Cardiac muscle cell (in vitro differentiated cells and primary cell): ENCODE data around the gene EYA2. TPM values are rescaled to one million over a fixed set of nuclear protein-coding genes. Genes with fewer than 3 reads are reported as not detected.

Experiments
- DNase-seq, 2 donors: peaks; one replicate each; pipeline versions ENCODE4 v3.0.0 to v3.0.0-alpha.2; 2010 to 2017; ENCODE audit warnings: low read depth in 1 of 2, low spot score in 1 of 2
- H3K27ac ChIP-seq: fragments of 200-600 bp; sonication (generic); 2 replicates; pipeline ENCODE4 v1.5.1; 2016
- H3K27me3 ChIP-seq: fragments of 200-600 bp; sonication (generic); 2 replicates; pipeline ENCODE4 v1.6.0; 2016; ENCODE audit warnings: control low read depth
- H3K36me3 ChIP-seq: fragments of 200-600 bp; sonication (generic); 2 replicates; pipeline ENCODE4 v1.5.1; 2016; ENCODE audit warnings: control low read depth
- H3K4me1 ChIP-seq: fragments of 200-600 bp; sonication (generic); 2 replicates; pipeline ENCODE4 v1.8.1; 2017; ENCODE audit warnings: low read depth, mild to moderate bottlenecking, mixed run types
- H3K4me3 ChIP-seq: fragments of 200-600 bp; sonication (generic); 2 replicates; pipeline ENCODE4 v1.5.1; 2016; ENCODE audit warnings: mild to moderate bottlenecking
- H3K9me3 ChIP-seq: fragments of 200-600 bp; sonication (generic); 2 replicates; pipeline ENCODE4 v1.5.1; 2017; ENCODE audit warnings: low read depth, mild to moderate bottlenecking, control low read depth
- polyA plus RNA-seq: library from polyadenylated mRNA; unstranded; fragments of >200 nt; fragmentation: Nextera tagmentation; extraction: Ambion mirVana; gene quantifications from 2 replicates; pipeline ENCODE4 v1.2.1, GENCODE V29; 2016
- total RNA-seq: library from RNA; depleted of rRNA; stranded (reverse); fragments of >200 nt; gene quantifications from 2 replicates; pipeline ENCODE4 v1.2.3, GENCODE V29; 2016
- TF ChIP-seq, protein P1 (sequence below): IDR thresholded peaks from 2 replicates; pipeline ENCODE4 v1.5.1; 2012; ENCODE audit warnings: low read depth, mild to moderate bottlenecking, low read length

EYA2 gene
- total and polyA plus RNA-seq, 2 experiments from 2014 or later: 0.30 TPM; not detected in 1

DNA sequence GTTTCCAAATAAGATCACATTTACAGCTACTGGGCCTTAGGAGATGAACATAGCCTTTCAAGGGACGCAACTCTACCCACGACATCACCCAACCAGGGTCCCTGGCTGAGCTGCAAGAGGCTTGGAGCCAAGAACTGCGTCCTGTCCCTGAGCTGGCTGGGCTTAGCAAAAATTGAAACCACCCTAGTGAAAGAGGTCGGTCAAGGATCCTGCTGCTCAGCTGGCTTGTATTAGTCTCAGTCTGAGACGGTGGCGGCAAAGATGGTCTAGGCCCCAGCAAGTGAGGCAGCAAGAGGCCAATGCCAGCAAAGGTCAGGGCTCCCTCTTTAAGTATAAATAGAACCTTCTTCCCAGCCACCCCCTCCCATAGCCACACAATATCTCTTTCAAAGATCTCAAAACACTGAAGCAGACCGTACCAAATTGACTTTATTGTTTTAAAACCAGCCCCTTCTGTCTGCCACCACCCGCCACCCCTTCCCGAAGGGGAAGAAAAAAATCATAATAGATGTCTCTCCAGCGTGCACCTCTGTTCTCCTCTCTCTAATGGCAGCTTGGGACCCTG lies 140.5 kb downstream of the EYA2 start:
- no peaks in the 10 kb centered on the region for H3K27me3 ChIP-seq
- no peaks in the 10 kb centered on the region for H3K36me3 ChIP-seq
- H3K27ac ChIP-seq: no peak overlapping the region
- DNase-seq: no peak
- H3K9me3 ChIP-seq: no peaks in the 10 kb centered on the region
- H3K4me1 ChIP-seq: no peaks in the 10 kb centered on the region
- TF ChIP-seq, protein P1, sequence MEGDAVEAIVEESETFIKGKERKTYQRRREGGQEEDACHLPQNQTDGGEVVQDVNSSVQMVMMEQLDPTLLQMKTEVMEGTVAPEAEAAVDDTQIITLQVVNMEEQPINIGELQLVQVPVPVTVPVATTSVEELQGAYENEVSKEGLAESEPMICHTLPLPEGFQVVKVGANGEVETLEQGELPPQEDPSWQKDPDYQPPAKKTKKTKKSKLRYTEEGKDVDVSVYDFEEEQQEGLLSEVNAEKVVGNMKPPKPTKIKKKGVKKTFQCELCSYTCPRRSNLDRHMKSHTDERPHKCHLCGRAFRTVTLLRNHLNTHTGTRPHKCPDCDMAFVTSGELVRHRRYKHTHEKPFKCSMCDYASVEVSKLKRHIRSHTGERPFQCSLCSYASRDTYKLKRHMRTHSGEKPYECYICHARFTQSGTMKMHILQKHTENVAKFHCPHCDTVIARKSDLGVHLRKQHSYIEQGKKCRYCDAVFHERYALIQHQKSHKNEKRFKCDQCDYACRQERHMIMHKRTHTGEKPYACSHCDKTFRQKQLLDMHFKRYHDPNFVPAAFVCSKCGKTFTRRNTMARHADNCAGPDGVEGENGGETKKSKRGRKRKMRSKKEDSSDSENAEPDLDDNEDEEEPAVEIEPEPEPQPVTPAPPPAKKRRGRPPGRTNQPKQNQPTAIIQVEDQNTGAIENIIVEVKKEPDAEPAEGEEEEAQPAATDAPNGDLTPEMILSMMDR: no peak
- no peak overlapping the region for H3K4me3 ChIP-seq

DNA sequence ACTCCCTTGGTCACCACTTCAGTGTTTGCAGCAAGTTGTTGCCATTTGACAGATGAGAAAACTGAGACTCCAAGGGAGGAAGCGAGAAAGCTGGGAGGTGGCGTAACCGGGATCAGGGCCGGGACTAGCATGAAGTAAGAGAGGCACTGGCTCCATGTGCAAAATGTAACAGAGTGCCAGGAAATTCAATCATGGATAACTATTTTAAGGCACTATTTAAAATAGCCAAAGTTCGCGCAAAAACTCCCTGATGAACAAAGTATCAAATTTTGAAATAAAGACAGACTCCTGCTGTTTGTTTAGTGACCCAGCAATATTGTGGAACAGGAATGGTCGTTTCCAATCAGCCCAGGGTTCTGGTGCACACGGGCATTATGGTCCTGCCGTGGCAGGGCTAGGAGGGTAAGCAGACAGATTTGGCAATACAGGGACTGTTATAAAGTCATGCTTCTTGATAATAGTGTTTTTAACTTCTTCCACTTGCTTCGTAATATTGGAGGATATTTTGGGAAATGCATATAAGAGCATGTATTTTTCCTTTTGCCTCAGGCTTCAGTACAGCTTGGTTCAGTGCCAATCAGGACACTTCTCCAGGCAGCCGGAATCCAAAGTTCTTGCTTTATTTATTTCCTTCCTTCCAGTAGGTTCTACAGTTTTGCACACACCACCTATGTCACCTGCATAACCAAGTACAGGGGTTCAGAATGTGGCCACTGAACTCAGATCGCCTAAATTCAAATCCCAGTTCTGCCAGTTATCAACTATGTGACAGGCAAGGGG lies 141.6 kb downstream of the EYA2 start:
- Histone ChIP-seq H3K4me1 (no peaks in the 10 kb centered on the region), H3K9me3 (no peaks in the 10 kb centered on the region), H3K4me3 (no peak overlapping the region), H3K27ac (no peak overlapping the region), H3K27me3 (no peaks in the 10 kb centered on the region), H3K36me3 (no peaks in the 10 kb centered on the region)
- DNase-seq: no peak
- TF ChIP-seq, protein P1: no peak

DNA sequence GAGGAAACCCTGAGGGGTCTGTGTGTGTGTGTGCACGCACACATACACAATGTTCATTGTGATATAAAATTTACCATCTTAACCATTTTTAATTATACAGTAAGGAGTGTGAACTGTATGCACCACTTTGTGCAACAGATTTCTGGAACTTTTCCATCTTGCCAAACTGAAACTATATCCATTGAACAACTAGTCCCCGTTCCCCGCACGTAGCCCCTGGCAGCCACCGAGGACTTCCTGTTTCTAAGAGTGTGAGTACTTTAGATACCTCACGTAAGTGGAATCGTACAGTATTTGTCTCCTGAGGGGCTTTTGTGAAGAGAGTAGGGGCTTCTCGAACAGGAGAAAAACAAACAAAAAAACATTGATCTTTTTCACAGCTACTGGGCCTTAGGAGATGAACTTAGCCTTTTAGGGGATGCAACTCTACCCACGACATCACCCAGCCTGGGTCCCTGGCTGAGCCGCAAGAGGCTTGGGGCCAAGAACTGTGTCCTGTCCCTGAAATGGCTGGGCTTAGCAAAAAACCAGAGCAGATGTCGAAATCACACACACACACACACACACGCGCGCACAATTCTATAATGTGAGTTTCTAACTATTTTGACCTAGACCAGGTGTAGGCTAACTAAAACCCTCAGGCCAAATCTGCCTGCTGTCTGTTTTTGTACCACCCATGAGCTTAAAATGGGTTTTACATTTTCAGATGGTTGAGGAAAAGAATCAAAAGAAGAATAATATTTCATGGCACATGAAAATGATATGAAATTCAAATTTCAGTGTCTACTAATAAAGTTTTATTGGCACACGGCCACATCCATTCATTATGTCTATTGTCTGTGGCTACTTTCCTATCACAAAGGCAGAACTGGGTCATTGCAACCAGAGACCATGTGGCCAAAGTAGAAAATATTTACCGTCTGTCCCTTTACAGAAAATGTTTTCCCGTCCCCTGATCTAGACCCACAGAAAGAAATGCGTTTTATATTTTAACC lies 144.2 kb downstream of the EYA2 start:
- TF ChIP-seq, protein P1: no peak
- H3K4me3 ChIP-seq: no peak overlapping the region
- H3K27ac ChIP-seq: no peak overlapping the region
- H3K27me3 ChIP-seq: no peaks in the 10 kb centered on the region
- H3K4me1 ChIP-seq: no peaks in the 10 kb centered on the region
- peak in 1 of 2 donors; percentile 16 for DNase-seq
- no peaks in the 10 kb centered on the region for H3K9me3 ChIP-seq
- H3K36me3 ChIP-seq: no peaks in the 10 kb centered on the region

DNA sequence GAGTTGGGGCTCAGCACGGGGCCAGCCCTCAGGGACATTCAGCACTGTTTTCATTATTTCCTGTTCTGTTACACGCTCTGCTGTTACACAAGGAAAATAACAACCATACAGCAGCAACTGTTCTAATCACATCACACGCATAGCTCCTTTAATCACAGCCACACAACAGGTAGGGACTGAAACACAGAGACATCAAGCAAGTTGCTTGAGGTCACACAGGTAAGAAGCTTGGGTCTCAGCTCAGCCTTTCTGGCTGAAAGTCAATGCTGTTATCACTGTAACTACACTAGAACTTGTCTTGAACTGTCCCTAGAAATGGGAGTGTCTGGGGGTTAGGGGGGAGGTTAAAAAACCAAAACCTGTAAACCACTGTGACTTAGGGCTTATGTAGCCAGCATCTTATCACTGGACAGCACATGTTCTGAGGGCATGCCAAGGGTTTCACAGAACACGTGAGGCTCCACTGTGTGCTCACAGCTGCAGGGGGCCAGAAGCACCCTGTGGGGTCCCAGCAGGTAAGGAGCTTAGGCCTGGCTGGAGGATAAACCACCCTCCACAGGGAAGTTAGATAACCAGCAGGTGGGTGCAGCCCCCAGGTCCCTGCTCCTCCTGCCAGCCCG lies 146.0 kb downstream of the EYA2 start:
- Histone ChIP-seq H3K27ac (no peak overlapping the region), H3K27me3 (no peaks in the 10 kb centered on the region), H3K4me3 (no peak overlapping the region), H3K36me3 (no peaks in the 10 kb centered on the region), H3K4me1 (no peaks in the 10 kb centered on the region), H3K9me3 (no peaks in the 10 kb centered on the region)
- no peak for DNase-seq
- TF ChIP-seq, protein P1: no peak

DNA sequence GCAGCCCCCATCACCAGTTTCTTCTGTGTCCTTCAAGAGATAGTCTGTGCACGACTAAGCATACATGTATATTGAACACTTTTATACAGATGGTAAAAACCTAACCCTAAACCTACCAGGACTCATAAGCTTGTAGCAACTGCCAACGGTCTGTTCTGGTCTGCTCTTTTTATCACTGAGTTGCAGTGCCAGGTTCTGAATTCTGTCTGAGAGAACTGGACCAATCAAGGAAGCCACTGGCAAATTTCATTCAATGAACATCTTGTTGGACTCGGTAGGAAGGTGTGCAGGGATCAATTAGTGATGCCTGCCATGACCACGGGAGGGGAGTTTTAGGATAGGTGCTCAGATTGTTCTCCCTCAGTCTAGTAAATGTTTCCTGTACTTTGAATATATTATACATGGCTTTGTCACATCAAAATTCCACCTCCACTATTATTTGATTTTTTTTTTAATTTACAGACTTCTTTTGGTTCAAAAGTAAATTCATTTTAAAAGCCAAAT lies 146.8 kb downstream of the EYA2 start:
- DNase-seq: no peak
- H3K27ac ChIP-seq: no peak overlapping the region
- TF ChIP-seq, protein P1: no peak
- no peaks in the 10 kb centered on the region for H3K4me1 ChIP-seq
- H3K27me3 ChIP-seq: no peaks in the 10 kb centered on the region
- no peaks in the 10 kb centered on the region for H3K9me3 ChIP-seq
- H3K4me3 ChIP-seq: no peak overlapping the region
- H3K36me3 ChIP-seq: no peaks in the 10 kb centered on the region
